Amniotic epithelial cell (primary cell): Measurements from ENCODE around the gene PTX4.

ENCODE experiments used
- DNase-seq: peaks from one replicate; pipeline ENCODE4 v3.0.0-alpha.2; 2010; ENCODE audit warnings: low read depth

Gene PTX4

DNA sequence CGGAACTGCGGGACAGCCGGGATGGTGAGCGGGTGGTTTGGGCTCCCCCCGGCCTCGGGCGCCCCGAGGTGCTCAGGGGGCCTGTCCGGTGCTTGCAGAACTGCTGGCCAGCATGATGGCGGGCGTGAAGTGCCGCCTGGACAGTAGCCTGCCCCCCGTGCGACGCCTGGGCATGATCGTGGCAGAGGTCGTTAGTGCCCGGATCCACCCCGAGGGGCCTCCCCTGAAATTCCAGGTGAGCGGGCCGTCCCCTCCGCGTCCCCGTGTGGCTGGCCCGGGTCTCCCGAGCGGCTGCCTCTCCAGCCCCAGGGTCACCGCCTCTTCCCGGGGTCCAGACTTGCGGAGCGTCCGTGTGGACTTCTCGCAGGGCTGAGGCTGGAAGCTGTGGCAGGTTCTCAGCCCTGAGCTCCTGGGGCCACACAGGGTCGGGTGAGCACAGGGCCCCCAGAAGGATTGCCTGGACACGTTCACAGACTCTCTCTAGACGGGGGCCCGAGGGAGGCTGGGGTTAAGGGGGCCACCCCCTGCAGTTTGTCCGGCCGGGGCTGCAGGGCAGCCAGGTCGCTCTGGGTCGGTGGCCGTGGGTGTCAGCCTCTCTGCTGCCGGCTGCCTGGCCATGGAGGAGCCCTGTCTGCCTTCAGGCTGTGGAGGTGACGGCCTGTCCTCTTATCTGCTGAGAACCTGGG lies 11.9 kb upstream of the PTX4 start:
- DNase-seq: no peak

DNA sequence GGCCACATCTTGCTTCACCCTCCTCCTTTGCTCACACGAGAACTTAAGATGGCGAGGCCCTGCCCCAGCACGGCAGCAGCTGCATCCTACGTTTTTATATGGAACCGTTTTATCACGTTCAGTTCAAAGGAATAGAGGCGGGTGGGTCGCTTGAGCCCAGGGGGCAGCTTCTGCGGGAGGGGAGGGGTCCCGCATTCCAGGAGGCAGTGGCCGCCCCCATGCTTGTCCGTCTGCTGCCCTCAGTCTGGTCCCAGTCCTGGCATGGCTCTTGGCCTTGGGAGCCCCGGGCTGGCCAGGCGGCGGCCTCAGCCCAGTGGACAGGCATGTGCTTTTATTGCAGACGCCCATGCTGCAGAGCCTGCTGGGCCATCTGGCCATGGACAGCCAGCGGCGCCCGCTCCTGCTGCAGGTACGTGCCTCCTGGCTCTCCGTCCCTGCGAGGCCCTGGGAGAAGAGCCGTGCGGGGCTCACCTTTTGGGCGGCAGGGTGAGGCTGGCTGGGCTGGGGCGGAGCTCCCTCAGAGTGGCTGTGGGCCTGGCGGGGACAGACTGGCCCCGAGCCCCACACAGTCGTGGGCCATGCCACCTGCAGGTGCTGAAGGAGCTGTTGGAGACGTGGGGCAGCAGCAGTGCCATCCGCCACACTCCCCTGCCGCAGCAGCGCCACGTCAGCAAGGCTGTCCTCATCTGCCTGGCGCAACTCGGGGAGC lies 11.2 kb upstream of the PTX4 start:
- DNase-seq: no peak

DNA sequence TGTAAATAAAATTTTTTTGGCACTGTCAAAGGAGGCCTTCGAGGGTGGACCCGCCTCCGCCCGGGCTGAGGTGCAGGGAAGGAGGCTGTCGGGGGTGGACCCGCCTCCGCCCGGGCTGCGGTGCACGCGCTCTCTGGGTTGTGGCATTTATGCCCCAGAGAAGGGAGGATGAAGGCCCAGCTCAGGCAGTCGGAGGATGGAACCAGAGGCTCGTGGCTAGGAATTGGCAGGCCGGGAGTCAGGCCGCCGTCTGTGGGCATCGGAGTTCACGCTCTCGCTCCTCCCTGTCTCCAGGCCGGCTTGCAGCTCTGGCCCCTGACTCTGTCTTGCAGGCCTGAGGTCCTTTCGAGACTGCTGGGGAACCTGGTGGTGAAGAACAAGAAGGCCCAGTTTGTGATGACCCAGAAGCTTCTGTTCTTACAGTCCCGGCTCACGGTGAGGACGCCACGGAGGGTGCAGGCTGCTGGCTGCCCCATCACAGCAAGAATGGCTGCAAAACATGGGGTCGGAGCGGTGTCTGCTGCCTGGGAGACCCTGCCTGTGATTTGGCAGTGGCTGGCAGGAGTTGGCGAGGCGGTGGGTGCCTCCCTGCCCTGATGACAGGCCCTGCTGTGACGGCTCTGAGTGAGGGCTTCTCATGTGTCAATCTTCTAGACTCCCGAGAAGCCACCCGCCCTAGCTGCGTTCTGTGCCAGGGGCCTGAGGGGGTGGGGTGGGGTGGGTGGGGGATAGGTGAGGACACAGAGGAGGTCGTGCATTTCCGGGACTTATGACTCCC lies 10.3 kb upstream of the PTX4 start:
- no peak for DNase-seq

DNA sequence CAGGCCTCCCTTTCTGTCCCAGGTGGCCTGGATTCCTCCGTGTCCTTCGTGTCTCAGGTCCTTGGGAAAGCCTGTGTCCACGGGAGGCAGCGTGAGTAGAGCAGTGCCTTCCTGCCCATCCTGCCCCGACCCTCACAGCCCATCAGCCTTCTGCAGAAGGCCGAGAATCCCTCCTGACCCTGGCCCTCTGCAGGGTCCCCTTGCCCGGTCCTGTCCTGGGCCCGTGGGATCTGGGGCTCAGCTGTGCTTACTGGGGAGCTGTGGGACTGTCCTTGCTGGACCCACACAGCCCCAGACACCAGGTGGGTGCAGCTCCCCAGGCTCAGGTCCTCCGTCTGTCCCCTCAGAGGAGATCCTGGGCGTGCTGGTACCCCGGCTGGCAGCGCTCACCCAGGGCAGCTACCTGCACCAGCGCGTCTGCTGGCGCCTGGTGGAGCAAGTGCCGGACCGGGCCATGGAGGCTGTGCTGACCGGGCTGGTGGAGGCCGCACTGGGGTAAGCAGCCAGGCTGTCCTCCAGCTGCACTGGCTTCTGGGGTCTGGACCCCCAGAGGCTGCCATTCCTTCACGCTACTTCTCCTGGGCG lies 8.4 kb upstream of the PTX4 start:
- DNase-seq: no peak

GRCh38 chr16:1496464-1496863 lies 7.7 kb upstream of the PTX4 start:
- DNase-seq: no peak

DNA sequence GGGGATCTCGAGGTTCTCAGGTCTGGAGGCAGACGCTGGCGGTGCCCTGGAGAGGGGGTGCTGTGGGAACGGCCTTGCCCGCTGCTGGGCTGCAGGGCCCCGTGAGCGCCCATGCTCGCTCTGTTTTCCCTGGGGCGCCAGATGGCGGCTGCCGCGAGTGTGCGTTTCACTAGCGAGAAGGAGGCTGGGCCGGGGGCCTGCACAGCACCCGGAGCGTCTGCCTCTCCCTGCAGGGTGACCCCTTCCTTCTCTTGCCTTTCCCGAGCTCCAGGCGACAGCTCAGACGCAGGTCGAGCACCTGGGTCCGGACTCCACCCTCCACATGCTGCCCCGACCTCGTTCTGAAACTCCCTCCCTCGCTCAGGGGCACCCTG lies 7.1 kb upstream of the PTX4 start:
- no peak for DNase-seq

DNA sequence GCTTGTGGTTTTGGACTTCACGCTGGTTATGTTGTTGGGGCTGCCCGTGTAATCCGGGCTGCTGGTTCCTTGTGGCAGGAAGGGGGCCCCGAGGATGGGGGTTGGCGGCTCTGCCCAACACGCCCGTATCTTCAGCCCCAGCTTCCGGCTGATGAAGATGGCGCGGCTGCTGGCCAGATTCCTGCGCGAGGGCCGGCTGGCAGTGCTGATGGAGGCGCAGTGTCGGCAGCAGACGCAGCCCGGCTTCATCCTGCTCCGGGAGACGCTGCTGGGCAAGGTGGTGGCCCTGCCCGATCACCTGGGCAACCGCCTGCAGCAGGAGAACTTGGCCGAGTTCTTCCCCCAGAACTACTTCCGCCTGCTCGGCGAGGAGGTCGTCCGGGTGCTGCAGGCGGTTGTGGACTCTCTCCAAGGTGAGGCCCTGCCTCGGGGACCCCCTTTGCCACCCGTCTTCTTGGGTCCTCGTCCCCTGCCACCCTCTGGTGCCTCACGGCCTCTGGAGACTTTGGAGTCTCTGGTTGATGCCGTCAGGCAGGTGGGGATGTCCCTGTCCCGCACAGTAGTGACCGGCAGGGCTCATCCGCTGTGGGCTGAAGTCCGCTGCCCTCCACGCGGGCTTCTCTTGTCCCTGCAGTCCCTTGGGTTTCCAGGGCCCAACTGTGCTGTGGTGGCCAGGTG lies 6.6 kb upstream of the PTX4 start:
- no peak for DNase-seq

- no peak for DNase-seq
Measured at GRCh38 chr16:1494711-1495110, 6.0 kb upstream of the PTX4 start.

DNA sequence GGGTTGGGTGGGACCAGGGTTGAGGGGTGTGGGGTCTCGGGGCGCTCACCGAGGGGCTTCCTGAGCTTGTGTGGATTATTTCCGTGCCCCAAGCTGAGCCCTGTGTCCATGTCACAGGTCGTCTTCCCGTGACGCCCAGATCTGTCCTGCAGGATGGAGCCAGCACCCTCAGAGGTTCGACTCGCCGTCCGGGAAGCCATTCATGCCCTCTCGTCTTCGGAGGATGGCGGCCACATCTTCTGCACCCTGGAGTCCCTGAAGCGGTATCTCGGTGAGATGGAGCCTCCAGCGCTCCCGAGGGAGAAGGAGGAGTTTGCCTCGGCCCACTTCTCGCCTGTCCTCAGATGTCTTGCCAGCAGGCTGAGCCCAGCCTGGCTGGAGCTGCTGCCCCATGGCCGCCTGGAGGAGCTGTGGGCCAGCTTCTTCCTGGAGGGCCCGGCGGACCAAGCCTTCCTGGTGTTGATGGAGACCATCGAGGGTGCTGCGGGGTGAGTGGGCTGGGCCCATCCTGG lies 5.4 kb upstream of the PTX4 start:
- peak; percentile 61 for DNase-seq

GRCh38 chr16:1493746-1494094 lies 5.0 kb upstream of the PTX4 start:
- no peak for DNase-seq

- DNase-seq: peak; percentile 69
Measured at GRCh38 chr16:1492923-1493745, 4.4 kb upstream of the PTX4 start, which contains the start of gene TELO2. Gene TELO2 (plus strand): TSS chr16:1493360. CDS start chr16:1494282, 922 bp downstream.

- no peak for DNase-seq
Measured at GRCh38 chr16:1492082-1492922, 3.6 kb upstream of the PTX4 start.

GRCh38 chr16:1491327-1491726 lies 2.6 kb upstream of the PTX4 start:
- DNase-seq: no peak

DNA sequence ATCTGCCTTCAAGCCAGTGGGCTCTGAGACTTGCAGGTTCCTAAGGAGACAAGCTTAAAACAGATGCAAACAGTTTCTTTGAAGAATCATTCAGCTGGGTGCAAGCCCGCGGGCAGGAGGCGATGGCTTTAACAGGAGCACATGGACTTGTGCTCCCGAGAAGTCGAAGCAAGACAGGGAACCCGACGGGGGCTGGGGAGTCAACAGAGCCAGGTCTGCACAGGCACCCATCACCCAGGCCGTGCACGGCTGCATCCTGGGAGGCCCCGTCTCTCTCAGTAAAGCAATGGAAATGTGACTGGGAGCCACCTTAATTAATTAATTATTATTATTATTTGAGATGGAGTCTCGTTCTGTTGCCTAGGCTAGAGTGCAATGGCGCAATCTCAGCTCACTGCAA lies 333 bp upstream of the PTX4 start:
- DNase-seq: no peak

GRCh38 chr16:1488054-1488601 lies 616 bp downstream of the PTX4 start:
- no peak for DNase-seq

GRCh38 chr16:1487395-1488053 lies 1.2 kb downstream of the PTX4 start:
- DNase-seq: no peak

DNA sequence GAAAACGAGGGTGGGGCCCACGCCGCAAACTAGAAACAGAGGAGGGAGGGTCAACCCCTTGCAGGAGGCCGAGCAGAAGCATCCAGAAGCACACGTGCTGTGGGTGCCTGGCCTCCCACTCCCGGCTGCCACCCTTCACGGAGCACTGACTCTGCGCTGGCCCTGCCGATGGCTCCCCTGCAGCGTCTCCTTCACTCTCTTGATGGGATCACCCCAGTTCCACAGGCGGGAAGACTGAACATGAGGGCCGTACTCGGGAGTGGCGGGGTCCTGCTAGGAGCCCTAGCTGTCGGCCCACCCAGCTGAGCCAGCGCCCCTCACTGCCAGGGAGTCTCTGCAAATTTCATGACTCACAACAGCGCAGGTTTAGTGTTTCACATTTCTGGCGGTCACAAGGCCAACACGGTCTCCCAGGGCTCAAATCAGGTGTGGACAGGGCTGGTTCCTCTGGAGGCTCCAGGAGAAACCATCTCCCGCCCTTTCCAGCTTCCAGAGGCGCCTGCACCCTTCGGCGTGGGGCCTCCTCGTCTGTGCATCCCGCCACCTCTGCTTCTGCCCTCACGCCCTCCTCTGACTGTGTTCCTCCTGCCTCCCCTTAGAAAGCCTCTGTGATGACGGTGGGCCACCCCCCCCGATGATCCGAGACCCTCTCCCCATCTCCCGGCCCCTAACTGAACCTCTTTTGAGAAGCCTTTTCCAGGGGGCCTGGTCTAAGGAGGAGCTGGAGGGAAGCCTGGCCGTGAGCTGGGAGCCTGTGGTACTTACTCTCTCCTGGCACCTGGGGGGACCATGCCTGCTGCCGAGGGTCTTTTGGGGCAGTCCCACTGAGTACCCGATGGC lies 2.0 kb downstream of the PTX4 start:
- DNase-seq: no peak

GRCh38 chr16:1485847-1486496 lies 2.8 kb downstream of the PTX4 start:
- DNase-seq: no peak
